Thoracic aorta (tissue), 2 donors: Measurements from ENCODE around the gene TAL2. TPM values are rescaled to one million over a fixed set of nuclear protein-coding genes. Genes with fewer than 3 reads are reported as not detected.

ENCODE experiments used
- ATAC-seq: fragments of 150-250 bp; one replicate; pipeline ENCODE4 v1.8.0; 2017; ENCODE audit warnings: low read depth; ENCODE audit not compliant: insufficient number of reproducible peaks, low FRiP score
- DNase-seq: peaks from one replicate; pipeline ENCODE4 v3.0.0-alpha.2; 2020; ENCODE audit warnings: low spot score
- H3K27ac ChIP-seq, 2 donors: fragments of 200-600 bp; sonication (generic); 1 replicate in 1 of 2; 2 replicates in 1 of 2; pipeline ENCODE4 v1.5.1; 2016; ENCODE audit warnings: mild to moderate bottlenecking in 2 of 2, moderate library complexity in 2 of 2
- H3K27me3 ChIP-seq: fragments of 200-600 bp; sonication (generic); replicated peaks from 2 replicates; pipeline ENCODE4 v1.6.0; 2016; ENCODE audit warnings: mild to moderate bottlenecking; ENCODE audit not compliant: insufficient read depth
- H3K36me3 ChIP-seq: fragments of 200-600 bp; sonication (generic); one replicate; pipeline ENCODE4 v1.5.1; 2016
- H3K4me1 ChIP-seq, 2 donors: fragments of 200-600 bp; sonication (generic); 1 replicate in 1 of 2; 2 replicates in 1 of 2; pipeline versions ENCODE4 v1.5.1 to v1.6.0; 2016; ENCODE audit warnings: low read depth in 2 of 2, mild to moderate bottlenecking in 1 of 2; ENCODE audit not compliant: control insufficient read depth in 1 of 2
- H3K4me3 ChIP-seq: fragments of 200-600 bp; sonication (generic); 2 replicates; pipeline ENCODE4 v1.5.1; 2016; ENCODE audit warnings: mild to moderate bottlenecking
- H3K9me3 ChIP-seq: fragments of 200-600 bp; sonication (generic); 2 replicates; pipeline ENCODE4 v1.5.1; 2016
- CTCF ChIP-seq: fragments of 200-600 bp; sonication (generic); IDR thresholded peaks from one replicate; pipeline ENCODE4 v1.5.1; 2019; ENCODE audit warnings: antibody characterized with exemption
- total RNA-seq, 2 donors: library from RNA; depleted of rRNA; stranded (reverse); fragments of >200 nt; gene quantifications; one replicate each; pipeline versions ENCODE4 v1.1.0 to v1.2.3, GENCODE V29; 2016

TAL2 gene
- total RNA-seq, 2 donors from 2014 or later = not detected

- DNase-seq = no peak
- ATAC-seq = no peak
These were observed 11.7 kb downstream of the TAL2 start for GRCh38 chr9:105673850-105674387.

GRCh38 chr9:105676351-105676923, 14.2 kb downstream of the TAL2 start:
- H3K4me3 ChIP-seq = no peak overlapping the region
- no peaks in the 10 kb centered on the region for H3K36me3 ChIP-seq
- H3K27ac ChIP-seq = no peak overlapping the region
- no peaks in the 10 kb centered on the region for H3K27me3 ChIP-seq
- no peaks in the 10 kb centered on the region for H3K4me1 ChIP-seq
- no peaks in the 10 kb centered on the region for H3K9me3 ChIP-seq
- ATAC-seq (no peak), DNase-seq (no peak)
- TF ChIP-seq CTCF = no peak

More at GRCh38 chr9:105673850-105674387, 11.7 kb downstream of the TAL2 start:
- no peak for TF ChIP-seq CTCF
- H3K9me3 ChIP-seq = no peaks in the 10 kb centered on the region
- H3K4me1 ChIP-seq = no peaks in the 10 kb centered on the region
- H3K4me3 ChIP-seq = no peak overlapping the region
- no peaks in the 10 kb centered on the region for H3K27me3 ChIP-seq
- H3K36me3 ChIP-seq = no peaks in the 10 kb centered on the region
- no peak overlapping the region for H3K27ac ChIP-seq

GRCh38 chr9:105678163-105678562, 15.9 kb downstream of the TAL2 start:
- Histone ChIP-seq H3K27ac (no peak overlapping the region), H3K27me3 (no peaks in the 10 kb centered on the region), H3K4me3 (no peak overlapping the region), H3K4me1 (no peaks in the 10 kb centered on the region), H3K36me3 (no peaks in the 10 kb centered on the region), H3K9me3 (no peaks in the 10 kb centered on the region)
- DNase-seq = no peak
- no peak for ATAC-seq
- no peak for TF ChIP-seq CTCF

GRCh38 chr9:105678781-105679180, 16.5 kb downstream of the TAL2 start:
- ATAC-seq = no peak
- H3K36me3 ChIP-seq = no peaks in the 10 kb centered on the region
- no peaks in the 10 kb centered on the region for H3K4me1 ChIP-seq
- no peak for DNase-seq
- no peaks in the 10 kb centered on the region for H3K27me3 ChIP-seq
- no peak for TF ChIP-seq CTCF
- no peak overlapping the region for H3K27ac ChIP-seq
- H3K9me3 ChIP-seq = no peaks in the 10 kb centered on the region
- H3K4me3 ChIP-seq = no peak overlapping the region

- DNase-seq (no peak), ATAC-seq (no peak)
- TF ChIP-seq CTCF = no peak
These were observed 17.2 kb downstream of the TAL2 start for GRCh38 chr9:105679257-105680022.

More at GRCh38 chr9:105679257-105680022, 17.2 kb downstream of the TAL2 start:
- Histone ChIP-seq H3K36me3 (no peaks in the 10 kb centered on the region), H3K9me3 (no peaks in the 10 kb centered on the region), H3K4me3 (no peak overlapping the region), H3K4me1 (no peaks in the 10 kb centered on the region), H3K27ac (no peak overlapping the region), H3K27me3 (no peaks in the 10 kb centered on the region)
